Prostate gland (tissue), 2 donors: ENCODE data around the gene FTCD.

Source experiments
- CTCF ChIP-seq, 4 experiments: fragments of 200-600 bp in 2 of 4; fragments of 450-650 bp in 2 of 4; sonication (generic) in 2 of 4; IDR thresholded peaks; 1 replicate in 3 of 4; 2 replicates in 1 of 4; pipeline ENCODE4 v1.5.1; 2016 to 2019; ENCODE audit warnings: antibody characterized with exemption in 4 of 4, mild to moderate bottlenecking in 2 of 4, moderate library complexity in 2 of 4
- POLR2A ChIP-seq: fragments of 450-650 bp; IDR thresholded peaks from one replicate; pipeline ENCODE4 v1.6.1; 2016; ENCODE audit warnings: antibody characterized with exemption, mild to moderate bottlenecking
- POLR2AphosphoS5 ChIP-seq: sonication (generic); formaldehyde crosslinking; IDR thresholded peaks from one replicate; pipeline ENCODE4 v1.6.1; 2017; ENCODE audit warnings: antibody characterized with exemption

- no peak for TF ChIP-seq CTCF (IDR thresholded peaks at IDR 0.05)
- TF ChIP-seq POLR2AphosphoS5: no peak
- TF ChIP-seq POLR2A: no peak
Measured at GRCh38 chr21:46171585-46171984, 16.2 kb upstream of the FTCD start.
